Activated naive CD4-positive, alpha-beta T cell treated with anti-CD3 and anti-CD28 coated beads, Interleukin-2, amount 50 U/mL, for 16 hours (primary cell): ENCODE measurements around the gene SLIT1.

ENCODE experiments used
- DNase-seq: peaks from one replicate; pipeline ENCODE4 v3.0.0-alpha.2; 2020

Gene SLIT1

DNA sequence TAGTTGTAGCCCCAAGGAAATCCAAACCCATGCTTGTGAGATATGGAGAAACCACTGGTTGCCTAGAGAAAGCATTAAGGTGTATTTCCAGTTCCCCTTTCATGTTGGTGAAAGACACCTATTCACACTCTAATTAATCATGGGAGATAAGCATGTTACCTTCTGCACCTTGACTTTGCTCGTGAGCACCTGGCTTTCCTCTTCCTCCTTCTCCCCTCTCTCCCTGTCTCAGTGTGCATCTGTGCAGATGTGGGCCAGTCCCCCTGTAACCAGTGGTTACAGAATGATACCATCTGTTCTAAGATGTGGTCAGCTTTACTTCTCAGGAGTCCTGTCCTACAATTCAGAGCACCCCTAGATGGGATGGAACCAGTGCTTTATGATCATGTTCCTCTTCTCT lies 193.0 kb downstream of the SLIT1 start:
- DNase-seq, result no peak

DNA sequence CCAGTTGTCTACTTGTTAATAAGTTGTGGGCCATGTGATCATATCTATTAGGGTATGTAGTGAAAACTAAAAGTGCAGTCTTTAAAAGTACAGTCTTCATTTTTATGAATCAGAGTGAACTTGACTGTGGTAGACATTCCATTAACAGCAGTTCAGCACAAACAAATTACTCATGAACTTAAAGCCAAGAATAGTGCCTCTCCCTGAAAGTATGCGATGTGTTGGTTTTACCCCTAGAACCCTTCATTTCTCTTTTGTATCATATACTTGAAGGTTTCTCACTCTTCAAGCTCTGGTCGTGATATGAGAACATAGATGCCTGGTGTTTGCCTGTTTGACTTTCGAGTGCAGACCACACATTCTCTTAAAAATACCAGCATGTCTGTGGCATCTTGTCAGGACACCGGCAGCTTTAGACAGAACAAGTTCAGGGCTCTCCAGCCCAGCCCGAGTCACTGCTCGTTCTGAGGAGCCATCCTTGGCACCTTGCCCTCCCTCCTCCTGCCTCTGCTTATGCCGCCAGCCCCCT lies 194.4 kb downstream of the SLIT1 start:
- DNase-seq, result no peak

DNA sequence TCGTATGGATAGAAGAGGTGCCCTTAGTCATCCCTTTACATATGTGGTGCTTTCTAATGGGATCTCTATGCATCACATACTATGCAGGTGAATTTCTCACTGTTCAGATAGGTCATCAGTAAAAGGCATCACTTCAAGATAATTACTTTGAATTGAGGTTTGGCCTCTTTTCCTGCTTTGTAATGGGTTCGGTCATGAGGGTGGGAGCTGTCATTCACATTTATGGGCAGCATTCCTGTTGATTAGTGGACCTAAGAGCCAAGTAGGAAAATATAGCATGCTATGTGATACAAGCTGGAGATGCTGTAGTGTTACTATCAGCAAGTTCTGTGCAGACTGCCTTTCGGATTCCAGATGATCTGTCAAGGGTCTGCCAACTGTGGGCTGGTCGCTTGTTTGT lies 197.3 kb downstream of the SLIT1 start:
- no peak for DNase-seq

DNA sequence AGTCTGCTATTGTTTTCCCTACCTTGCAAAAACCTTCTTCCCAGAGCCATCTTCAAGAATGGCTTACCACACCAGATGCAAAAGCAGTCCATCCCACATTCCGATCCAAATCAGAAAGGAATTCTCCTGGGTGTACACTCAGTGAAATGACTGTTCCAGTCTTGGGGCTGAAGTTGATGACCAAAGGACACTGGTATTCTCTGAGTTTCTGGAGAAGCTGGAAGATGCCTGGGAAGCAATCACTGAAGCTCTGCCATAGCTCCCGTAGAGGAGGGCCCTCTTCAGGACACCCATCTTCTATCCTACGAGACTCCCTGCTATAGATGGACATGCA lies 197.9 kb downstream of the SLIT1 start:
- no peak for DNase-seq

DNA sequence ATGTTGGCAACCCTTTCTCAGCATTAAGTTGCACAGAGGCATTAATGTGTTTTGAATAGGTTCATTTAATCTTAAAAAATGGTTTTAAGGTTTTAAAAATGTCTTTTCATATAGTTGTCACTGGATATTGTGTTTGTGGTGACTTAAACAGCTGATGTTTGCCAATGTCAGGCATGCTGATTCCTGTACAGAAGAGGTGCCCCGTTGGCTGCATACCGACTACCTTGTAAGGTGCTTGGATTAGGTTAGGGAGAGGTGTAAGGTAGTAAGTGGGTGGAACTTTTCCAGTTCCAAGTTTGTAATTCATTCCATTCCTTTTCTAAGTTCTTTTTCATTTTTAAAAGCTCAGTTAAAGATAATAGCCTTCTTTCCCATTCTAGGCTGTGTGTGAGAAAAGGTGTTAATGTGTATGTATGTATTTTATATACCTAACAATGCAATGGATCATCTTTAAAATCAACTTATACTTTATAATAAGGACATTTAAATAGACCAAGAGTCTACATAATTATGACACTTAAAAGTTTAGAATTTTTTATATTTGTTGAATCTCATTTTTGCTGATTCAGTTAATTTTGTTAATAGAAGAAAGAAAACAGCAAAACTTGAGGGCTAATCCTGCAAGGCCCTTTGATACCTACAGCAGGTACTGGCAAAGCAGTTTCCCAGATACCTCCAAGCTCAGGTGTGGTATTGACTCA lies 198.5 kb downstream of the SLIT1 start:
- no peak for DNase-seq

DNA sequence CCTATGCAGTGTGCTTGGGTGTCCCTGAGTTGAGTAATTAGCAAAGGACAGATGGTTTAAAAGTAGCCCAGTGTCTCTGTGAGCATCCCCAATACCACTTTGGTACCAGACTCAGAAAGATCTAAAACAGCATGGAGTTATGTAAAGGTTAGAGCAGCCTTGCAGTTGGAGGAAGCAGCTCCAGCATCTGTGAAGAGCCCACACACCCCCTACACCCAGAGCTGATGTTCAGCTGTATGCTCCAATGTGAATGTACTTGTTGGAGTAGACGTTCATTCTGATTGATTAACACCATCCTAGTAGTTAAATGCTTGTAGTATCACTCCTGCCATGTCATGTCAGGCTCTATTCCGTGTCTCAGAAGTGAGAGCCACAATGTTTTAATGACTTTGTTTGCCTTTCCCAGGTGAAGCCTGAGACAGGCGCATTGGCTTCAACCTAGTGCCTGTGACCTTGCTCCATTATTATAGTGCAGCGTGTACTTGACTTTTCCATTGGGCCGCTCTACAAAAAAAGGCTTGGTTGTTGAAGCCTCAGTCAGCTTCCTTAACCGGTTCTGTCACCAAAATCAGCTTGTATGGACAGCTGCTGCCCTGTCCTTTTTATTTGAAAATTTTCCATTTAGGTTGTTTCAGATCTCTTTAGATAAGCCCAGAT lies 199.4 kb downstream of the SLIT1 start:
- no peak for DNase-seq

DNA sequence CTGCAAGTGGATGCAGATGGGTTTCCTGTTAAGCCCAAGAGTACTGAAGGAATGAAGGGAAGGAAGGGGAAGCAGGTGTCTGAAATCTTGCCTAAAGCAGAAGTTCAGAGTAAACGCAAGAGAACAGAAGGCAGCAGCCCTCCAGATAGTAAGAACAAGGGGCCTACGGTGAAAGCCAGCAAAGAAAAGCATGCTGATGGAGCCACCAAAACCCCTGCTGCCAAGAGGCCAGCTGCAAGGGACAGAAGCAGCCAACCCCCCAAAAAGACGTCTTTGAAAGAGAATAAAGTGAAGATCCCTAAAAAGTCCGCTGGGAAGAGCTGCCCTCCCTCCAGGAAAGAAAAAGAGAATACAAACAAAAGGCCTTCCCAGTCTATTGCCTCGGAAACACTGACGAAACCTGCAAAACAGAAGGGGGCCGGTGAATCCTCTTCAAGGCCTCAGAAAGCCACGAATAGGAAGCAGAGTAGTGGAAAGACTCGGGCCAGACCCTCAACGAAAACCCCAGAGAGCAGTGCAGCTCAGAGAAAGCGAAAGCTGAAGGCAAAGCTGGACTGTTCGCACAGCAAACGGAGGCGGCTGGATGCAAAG lies 201.1 kb downstream of the SLIT1 start:
- DNase-seq, result no peak

DNA sequence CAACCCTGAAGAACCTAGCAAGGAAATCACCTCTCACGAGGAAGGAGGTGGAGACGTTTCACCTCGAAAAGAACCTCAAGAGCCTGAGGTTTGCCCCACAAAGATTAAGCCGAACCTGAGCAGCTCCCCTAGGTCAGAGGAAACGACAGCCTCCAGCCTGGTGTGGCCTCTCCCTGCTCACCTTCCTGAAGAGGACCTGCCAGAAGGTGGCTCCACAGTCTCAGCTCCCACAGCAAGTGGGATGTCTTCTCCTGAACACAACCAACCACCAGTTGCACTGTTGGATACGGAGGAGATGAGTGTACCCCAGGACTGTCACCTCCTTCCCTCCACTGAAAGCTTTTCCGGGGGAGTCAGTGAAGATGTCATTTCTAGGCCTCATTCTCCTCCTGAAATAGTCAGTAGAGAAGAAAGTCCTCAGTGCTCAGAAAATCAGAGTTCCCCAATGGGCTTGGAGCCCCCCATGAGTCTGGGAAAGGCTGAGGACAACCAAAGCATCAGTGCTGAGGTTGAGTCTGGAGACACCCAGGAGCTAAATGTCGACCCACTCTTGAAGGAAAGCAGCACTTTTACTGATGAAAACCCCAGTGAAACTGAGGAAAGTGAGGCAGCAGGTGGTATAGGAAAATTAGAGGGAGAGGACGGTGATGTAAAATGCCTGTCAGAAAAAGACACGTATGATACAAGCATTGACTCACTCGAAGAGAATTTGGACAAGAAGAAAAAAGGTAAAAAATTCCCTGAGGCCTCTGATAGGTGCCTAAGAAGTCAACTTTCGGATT lies 203.4 kb downstream of the SLIT1 start:
- no peak for DNase-seq

DNA sequence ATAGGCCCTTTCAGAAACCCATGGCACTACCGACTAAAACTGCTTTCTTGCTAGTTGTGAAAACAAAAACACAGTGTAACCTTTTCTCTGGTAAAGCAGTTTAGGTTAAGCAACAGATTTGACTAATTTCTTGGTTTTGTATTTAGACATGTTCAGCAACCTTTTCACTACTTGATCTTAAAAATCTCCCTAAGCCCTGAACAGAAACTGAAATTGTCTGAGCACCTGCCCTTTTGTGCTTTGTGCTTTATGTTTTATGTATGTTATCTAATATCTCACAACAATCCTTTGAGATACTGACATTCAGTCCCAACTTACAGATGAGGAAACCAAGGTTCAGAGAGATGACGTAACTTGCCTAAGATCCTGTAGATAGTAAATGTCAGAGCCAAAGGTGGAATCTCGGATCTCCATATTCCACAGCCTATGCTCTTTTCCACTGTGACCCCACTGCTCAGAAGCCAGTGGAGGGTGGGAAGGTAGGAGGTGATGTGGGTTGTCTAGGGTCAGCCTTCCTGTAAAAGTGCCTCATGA lies 207.1 kb downstream of the SLIT1 start:
- no peak for DNase-seq

DNA sequence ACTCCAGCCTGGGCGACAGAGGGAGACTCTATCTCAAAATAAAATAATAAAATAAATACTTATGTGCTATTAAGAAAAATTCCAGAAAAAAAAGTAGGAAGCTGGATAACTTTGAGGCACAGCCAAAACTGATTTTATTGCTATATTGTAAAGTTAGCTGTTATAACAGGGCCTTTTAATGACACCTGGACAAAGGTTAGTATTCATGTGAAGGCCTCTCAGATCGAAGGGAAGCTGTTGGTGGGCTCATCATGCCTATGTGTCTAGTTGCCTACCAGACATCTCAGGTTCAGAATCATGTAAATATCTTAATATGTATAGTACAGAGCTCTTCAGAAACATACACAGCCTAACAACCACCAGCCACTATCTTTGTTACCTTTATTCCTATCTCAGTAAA lies 210.6 kb downstream of the SLIT1 start:
- no peak for DNase-seq

DNA sequence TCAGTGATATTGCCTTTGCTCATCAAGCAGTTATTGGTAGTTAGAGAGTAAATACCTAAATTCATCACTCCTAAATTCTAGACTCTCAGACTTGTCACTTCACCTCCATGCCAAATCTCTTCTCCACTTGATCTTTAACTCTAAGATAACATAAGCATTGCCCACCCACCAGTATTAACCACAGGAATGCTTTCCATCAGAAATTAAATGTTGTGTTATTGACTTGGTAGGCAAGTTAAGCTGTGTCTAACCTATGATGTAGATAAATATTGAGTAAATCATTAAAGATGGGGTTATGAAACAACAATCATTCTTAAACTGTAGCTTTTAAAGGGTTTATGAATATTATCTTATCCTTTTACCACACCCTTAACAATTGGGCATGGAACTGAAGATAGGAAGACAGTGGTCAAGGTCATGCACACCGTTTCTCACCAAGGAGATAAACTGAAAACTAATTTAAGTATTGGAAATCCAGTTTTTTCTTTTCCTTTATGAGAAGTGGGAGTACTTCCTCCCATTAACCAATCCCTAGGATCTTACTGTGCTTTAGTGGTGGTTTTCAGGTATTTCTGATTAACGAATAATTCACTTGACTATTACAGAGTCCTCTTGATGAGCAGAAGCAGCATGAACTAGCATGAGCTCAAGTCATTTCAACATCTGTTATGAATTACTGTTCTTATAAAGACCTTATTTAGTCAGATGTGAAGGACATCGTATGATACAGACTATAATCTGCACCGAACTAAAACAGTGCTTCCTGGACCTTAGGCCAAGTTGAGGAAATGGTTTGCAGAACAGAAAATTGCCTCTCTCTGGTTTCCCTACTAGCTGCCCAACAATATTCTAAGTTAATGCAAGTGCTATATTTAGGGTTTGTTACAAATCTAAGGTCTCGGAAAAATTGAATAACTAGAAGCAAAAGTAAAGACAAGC lies 211.7 kb downstream of the SLIT1 start:
- DNase-seq, result no peak

DNA sequence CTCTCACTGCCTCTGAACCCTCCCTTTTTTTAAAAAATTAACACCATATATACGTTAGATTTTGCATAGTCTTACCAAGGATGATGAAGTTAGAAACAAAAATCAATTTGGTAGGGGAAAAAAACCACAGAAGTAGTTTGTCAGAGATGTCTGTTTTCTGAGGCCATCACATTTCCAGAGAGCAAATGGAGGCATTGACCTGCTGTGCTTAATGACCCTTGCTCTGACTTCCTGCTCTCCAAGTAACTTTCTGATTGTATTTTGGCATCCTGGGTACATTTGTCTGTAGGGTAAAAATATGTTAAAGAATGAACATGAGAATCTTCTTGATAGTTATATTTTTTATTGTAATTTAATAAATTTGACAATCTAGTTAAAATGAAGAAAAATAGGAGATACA lies 213.5 kb downstream of the SLIT1 start:
- DNase-seq, result no peak

DNA sequence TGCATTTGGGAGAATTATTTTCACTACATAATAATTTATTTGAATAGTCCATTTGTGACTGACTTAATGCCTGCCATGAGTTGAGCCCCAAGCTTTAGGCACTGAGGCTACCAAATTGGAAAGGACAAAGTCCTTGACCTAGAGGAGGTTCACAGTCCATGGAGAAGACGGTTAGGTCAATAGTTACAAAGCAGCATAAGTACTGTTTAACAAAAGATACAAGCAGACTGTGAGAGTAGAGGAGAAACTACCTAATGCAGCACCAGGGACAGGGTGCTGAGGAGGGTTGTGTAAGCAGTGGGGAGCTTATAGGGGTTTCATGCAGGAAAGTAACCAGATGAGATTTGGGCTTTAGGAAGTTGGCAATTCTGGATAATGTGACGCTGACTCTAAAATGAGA lies 214.4 kb downstream of the SLIT1 start:
- DNase-seq, result no peak

DNA sequence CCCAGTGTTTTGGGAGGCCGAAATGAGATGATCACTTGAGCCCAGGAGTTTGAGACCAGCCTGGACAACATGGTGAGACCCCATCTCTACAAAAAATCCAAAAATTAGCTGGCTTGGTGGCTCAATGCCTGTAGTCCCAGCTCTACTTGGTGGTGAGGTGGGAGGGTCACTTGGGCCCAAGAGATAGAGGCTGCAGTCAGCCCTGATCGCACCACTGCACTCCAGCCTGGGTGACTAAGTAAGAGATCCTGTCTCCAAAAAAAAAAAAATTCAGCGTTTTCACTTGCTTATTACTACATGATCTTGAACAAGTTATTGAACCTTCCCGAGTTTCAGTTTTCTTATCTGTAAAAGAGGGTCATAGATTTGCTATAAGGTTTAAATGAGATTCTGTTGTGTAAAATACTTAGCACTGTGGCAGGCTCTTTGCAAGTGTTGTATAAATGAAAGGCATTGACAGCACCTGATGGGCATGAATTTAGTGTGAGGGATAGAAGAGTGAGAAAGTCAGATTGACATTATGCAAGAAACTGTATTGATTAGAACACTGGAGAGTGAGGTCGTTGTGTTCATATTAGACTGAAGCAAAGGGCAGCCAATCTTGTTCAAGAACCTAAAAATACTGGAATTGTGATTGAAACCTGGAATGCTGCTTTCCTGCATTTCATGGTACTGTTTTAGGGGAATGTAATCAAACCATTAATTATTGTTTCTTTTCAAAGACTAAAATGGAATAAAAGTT lies 216.9 kb downstream of the SLIT1 start:
- no peak for DNase-seq

DNA sequence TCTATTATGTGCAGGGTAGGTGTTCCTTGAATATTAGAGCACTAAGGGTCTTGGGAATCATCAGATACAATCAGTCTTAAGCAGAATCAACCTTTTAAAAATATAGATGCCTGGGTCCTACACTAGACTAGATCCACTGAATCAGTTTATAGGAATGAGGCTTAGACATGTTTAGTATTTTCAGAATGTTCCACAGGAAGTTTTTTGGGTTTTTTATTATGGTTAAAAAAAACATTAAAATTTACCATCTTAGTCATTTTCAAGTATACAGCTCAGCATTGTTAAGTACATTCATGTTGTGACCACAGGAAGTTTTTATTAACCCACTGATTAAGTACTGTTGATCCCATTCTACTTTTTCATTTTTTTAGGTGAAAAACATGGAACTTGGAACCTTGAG lies 217.9 kb downstream of the SLIT1 start:
- DNase-seq, result no peak

DNA sequence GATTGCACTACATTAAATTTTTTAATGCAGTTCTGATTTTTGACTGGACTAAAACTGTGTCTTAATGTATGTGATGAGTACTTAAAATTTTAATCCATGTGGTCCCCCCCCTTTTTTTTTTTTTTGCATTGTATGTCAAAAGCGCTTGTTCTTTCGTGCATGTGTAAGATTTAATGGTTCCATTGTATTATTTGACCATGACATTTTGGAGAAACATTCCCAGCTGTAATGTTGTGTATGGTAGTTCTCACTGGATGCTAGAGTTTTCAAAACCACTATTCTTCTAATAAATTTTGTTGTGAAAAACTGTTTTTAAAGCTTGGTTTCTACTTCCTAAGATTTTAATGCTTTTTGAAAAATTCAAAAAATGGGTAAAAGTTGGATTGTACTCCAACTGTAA lies 221.6 kb downstream of the SLIT1 start:
- DNase-seq, result no peak

DNA sequence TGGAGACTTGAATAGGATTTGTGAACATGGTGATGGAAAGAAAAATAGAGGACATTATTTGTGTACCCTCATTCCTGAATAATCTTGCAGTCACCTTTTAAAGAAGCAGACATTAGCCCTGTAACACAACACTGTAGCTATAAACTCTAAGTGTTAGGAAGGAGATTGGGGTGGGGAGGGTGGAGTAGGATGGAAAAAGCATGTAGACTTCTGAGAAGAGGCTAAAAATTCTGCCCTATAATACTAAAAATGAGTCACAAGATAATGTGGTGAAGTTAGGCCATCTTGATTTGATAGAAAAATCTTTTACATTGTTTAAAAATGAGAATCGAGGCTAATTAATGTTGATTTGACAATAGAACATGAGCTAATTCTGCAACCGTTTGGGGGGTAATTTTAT lies 224.9 kb downstream of the SLIT1 start:
- no peak for DNase-seq

DNA sequence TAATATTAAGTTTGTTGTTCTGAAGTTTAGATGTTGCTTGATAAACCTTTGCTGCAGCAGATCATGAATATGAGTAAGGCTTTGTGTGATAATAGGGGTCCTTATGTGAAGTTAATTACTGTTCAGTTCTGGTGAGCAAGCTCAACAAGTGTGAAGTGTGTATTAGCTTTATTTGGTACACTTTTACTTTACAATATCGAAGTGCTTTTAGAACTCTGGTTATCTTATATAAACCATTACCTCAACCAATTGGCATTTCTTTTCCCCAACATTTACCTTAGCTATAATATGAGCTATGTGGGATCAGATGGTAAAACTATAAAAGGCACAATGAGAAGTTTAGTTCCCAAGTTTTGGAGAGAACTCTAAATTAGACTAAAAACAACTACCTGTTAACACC lies 226.0 kb downstream of the SLIT1 start:
- DNase-seq, result no peak

DNA sequence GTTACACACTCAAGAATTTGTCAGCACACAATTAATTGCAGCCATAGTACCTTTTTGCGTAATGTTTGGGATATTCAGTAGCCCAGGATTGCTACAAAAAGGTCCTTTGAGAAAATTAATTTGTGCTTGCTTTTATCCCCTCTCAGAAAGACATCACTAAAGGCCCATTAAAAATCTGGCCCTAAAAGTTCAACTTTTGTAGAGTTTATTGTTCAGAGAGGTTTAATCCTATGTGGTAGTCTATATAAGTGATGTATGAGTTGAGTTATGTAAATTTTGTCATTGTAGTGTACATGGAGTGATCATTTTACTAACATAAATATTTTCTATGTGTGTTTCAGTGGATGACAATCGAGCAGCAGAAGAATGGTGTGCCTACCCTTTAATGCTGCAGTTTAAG lies 227.7 kb downstream of the SLIT1 start:
- no peak for DNase-seq

DNA sequence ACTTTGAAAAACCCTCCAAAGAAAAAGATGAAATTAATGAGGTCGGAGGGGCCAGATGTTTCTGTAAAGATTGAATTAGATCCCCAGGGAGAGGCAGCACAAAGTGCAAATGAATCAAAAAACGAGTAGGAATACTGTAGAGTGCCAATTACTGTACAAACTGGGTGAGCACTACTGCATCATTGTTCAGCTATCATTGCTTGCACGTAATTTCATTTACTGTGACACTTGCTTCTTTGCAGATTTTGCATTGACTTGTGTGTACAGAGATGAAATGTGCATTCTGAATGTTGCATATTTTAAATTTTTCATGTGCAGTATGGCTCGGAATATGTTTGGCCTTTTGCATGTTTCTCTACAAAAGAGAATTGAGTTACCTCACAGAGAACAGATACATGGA lies 230.0 kb downstream of the SLIT1 start:
- no peak for DNase-seq

DNA sequence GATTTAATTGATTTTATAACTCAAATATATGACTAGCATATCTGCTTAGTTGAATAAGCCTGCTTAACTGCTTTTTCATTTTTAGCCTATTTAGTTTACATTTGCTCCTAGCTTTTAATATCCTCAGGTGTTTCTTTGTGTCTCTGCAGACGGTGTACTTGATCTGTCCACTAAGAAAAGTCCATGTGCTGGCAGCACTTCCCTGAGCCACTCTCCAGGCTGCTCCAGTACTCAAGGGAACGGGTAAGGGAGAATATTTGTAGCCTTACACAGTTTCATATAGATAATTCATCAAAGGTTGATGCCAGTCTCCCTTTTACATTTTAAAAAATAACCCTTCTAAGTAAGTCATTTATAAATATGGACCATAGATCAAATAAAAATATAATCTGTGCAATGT lies 233.8 kb downstream of the SLIT1 start:
- DNase-seq, result no peak
